GM18519 (cell line): Measurements from ENCODE around the gene MT1B.

Source experiments
- ATAC-seq: cut with Tn5 transposase; IDR thresholded peaks from one replicate; pipeline ENCODE4 v1.9.1; 2021; ENCODE audit warnings: mild to moderate bottlenecking, moderate library complexity; ENCODE audit not compliant: unreplicated experiment, low FRiP score

The MT1B gene

DNA sequence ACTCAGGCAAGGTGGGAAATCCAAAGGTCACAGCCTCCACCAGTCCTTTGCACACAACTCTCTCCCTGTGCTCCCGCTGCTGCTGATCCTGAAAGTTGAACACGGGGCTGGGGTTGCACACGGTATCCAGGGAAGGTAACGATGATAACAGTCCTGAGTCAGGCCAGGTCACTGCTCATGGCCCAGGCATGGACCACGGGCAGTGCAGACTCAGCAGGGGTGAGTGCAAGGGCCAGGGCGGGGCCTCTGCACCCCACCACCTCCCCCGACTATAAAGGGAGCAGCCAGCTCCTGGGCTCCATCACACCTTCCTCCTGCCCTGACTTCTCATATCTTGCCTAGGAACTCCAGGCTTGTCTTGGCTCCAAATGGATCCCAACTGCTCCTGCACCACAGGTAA is at the start of gene MT1B:
MT1B (plus strand) TSS at position 301 of the 400 bp plus-strand sequence; CDS start at position 369, 68 bp downstream.
- no peak for ATAC-seq

- ATAC-seq = no peak
Observed at GRCh38 chr16:56603589-56603988, 48.1 kb upstream of the MT1B start.

- ATAC-seq = no peak
Observed at GRCh38 chr16:56604966-56605365, 46.7 kb upstream of the MT1B start.

GRCh38 chr16:56605475-56605874 is 46.2 kb upstream of the MT1B start:
- no peak for ATAC-seq

GRCh38 chr16:56606071-56606475 is 45.6 kb upstream of the MT1B start:
- no peak for ATAC-seq

DNA sequence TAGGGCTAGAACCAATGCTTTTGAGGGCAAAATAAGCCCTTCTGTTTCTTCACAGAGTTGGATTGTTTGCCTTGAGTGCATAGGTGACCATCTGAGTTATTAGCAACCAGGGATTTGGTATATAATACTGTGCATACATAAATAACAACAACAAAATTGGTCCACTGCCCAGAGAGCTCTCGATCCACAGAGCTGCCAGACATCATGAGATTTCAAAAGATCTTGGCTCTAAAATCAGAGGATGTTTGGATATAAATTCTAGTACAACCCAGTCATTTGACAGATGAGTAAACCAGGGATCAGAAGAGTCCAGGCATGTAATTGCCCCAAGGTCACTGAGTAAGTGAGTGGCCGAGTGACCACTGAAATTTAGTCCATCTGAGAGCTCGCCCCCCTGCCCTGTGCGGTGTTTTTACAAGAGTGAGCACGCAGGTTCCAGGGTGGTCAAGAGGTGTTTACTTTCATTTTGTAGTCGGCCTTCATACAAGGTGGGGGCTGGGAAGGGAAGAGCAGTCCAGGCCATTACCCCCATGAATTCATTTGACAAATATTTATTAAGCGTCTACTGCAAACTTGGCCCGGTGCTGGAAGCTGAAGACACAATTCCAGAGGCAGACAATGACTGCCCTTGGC is 45.1 kb upstream of the MT1B start:
- no peak for ATAC-seq

DNA sequence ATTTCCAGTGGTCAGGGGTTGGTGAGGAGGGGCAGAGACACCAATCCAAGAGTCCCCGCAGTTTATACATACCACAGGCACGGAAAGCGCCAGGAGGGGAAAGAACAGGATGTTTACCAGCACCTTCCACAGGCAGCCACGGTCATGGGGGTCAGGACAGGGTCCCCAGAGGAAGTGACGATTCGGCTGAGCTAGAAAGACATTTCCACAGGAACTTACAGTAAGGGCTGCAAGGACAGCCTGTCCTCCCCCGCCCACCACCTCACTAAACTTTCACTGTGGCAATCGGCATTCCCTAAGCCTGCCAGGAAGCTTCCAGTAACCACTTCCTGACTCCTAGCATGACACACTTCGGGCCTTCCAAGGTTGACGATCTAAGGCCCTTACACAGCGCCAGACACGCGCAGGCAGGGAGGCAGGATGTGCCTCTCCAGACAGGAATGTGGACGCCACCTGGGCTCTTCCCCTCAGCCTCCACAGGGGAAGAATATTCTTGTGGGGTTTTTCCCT is 44.5 kb upstream of the MT1B start:
- no peak for ATAC-seq

- no peak for ATAC-seq
Observed at GRCh38 chr16:56607675-56608042, 44.0 kb upstream of the MT1B start.

DNA sequence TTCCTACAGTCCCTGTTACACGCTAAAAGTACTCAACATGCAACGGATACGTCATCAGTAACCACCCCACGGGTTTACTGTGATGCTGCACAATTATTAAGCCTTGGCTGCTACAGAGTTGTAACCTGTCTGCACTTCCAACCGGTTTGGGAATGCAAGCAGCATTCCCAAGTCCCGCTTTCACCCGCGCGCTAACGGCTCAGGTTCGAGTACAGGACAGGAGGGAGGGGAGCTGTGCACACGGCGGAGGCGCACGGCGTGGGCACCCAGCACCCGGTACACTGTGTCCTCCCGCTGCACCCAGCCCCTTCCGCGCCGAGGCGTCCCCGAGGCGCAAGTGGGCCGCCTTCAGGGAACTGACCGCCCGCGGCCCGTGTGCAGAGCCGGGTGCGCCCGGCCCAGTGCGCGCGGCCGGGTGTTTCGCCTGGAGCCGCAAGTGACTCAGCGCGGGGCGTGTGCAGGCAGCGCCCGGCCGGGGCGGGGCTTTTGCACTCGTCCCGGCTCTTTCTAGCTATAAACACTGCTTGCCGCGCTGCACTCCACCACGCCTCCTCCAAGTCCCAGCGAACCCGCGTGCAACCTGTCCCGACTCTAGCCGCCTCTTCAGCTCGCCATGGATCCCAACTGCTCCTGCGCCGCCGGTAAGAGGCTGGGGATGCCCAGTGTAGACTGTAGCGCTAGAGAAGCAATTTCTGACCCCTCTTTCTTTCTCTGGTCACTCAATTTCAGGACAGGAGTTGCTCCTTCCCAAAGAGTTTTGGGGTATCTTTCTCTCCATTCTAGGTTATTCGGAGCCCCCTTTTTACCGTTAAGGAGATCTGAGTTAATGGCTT is 43.4 kb upstream of the MT1B start, which contains the start of gene MT2A:
MT2A (plus strand) TSS at position 542 of the 833 bp plus-strand sequence; CDS start at position 614, 72 bp downstream.
- peak; percentile 78 for ATAC-seq

- ATAC-seq = no peak
Observed at GRCh38 chr16:56608876-56609462, 42.7 kb upstream of the MT1B start.

GRCh38 chr16:56609463-56609921 is 42.2 kb upstream of the MT1B start:
- ATAC-seq = peak; percentile 32

DNA sequence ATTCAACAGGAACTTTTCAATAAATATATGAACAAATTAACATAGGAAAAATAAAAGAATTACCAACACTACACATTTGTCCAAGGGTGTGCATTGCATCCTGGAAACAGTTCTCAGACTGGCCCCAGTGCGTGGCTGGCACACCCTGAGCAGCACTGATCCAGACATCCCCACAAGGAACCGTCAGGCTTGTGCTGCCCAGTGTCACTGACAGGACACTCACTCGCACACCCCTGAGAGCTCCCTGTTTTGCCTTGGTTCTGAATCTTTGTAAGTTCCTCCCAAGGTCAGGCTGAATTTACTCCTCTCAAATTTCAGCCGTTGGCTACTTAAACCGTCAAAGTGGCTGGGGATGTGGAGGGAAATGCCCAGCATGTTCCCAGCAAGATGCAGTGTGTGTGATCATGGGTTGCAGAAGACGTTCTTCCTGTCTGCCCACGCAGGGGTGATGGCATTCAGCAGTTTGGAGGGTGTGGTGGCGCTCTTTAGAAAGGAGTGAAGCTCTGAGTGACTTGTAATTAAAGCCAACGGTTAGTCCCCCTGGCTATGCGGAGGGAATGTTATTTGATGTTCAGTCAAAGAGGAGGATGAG is 41.6 kb upstream of the MT1B start:
- no peak for ATAC-seq

DNA sequence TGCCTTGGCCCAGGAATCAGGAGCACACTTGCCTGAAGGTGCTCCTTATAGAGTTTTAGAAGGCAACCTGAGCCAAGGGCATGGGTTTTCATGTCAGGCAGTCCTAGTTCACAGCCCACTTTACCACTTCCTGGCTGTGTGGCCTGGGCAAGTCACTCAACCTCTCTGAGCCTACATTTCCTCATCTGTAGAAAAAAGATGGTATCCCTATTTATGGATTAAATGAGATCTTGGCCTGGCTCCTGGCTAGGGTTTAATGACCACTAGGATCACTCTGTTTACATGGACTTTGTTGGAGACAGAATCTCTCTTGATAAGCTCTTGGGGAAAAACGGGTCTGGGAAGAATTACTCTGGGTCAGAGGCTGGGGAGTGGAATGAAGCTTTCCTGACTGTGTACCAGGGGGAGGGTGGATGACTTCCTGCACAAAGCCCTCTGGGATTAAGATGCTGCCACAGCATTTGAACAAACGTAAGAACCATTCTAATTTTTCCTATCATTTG is 41.0 kb upstream of the MT1B start:
- no peak for ATAC-seq

DNA sequence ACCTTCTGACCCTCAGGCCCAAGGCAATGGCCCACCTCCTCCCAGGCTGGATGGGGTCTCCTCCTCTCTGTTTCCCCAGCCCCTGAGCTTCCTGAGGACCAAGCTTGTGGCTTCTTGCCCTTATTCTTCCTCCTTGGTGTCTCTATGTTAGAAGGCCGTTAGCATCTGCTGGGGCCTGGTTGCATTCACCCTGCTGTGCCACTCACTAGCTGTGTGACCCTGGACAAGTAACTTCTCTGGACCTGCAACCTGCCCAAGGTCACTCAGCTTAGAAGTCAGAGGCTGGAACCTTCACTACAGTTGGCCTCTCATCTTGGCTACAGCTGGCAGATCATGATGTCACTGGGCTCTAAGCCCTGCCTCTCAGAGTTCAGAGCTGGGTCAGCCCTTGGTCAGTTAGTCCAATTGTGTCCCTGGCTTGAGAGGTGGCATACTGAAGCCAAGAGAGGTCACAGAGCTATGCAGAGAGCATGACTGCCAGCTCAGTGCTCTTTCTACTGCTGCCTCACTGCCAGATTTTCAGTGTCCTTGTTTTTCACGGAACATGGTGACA is 40.3 kb upstream of the MT1B start:
- ATAC-seq = no peak

DNA sequence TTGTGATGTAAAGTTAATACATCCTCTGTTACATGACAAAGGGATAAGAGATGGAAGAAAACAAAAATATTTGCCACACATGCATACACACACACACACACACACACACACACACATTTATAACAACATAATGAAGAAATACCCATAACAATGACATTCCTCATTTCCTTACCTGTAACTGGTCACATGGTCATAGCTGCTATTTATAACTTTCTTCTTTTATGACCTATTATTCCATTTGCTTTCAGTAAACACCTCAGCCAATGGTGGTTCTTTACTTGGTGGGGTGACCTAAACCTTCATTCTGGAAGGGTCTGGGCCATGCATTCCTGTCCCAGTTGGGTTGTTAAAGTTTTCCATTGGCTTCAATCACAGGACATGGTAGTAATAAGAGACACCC is 38.0 kb upstream of the MT1B start:
- no peak for ATAC-seq

GRCh38 chr16:56614549-56614991 is 37.1 kb upstream of the MT1B start:
- ATAC-seq = no peak

GRCh38 chr16:56615353-56615752 is 36.3 kb upstream of the MT1B start:
- ATAC-seq = no peak

- ATAC-seq = no peak
Observed at GRCh38 chr16:56616608-56617211, 35.0 kb upstream of the MT1B start.

DNA sequence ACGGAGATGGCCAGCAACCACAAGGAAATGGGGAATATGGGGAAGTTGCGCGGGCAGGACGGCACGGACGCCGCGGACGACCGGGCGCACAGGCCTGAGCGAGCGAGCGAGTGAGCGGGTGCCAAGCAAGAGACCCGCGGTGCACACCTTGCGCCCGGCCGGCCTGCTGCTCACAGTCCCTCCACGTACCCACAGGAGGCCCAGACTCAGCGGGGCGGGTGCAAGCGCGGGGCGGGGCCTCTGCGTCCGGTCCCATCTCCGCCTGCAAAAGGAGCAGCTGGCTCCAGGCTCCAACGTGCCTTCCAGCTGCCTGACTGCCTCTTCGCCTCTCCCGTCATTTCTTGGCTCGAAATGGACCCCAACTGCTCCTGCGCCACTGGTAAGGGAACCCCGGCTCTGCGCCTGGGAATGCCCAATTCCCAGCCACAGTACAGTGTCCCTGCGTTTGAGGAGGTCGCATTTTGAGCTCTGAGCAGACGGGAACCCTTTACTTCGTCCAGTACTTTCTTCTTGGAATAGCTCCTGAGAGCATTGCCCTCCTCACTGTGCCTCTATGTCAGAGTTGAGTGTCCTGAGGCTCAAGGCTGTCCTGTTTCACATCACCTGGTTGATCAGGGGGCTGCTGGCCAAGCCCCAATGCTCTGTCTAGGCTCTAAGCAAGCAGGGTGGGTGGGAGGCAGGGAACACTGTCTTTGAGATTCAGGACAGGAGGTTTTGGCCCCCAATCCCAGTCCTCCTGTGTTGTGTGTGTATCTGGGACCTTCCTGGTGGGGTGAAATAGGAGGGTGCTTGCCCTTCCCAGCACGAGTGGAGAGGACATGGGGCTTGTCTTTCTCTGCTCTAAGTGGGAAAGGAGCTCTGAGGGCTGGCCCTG is 34.2 kb upstream of the MT1B start:
- ATAC-seq = no peak
